ENCODE data around the gene MKRN2.

The MKRN2 gene

DNA sequence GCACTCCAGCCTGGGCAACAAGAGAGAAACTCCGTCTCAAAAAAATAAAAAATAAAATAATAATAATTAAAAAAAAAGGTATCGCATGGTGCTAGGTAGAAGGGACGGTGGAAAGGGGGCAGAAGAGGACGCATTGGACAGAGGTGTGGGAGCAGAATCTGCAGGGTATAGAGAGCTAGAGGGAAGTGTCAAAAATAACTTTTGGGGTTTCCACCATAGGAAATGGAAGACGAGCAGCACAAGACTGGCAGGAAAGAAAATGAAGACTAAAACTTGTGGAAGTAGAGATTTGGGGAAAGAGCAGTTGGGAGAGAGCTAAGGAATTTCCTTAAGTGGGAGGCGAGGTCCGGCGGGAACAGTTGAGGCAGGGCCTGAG, 585 bp upstream of the MKRN2 start:
- DNase-seq (ENCODE audit: low read depth): no peak

DNA sequence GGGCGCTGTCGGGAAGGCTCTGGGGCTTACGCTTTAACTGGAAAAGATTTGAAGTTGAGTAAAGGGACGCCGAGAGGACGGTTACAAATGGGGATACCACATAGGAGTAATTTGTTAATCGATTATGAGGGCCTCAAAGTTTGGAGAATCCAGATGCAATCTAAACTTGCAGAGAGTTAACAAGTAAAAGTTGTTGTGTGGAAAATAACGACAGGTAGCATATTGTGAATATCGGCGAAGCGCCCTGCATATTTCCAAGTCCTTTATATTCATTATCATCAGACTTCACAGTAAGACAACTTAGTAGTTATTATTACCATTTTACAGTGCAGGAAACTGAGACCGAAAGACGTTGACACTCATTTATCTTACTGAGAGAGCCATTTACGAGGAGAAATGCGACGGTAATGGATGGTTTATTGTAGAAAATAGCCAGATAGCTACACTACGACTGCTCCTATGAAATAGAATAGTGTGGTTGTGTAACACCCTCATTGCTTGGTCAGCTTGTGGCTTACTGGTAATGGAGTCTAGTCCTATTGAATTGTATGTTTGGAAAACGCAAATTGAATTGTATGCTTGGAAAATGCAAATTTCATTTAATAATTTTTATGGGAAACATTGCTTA, 700 bp downstream of the MKRN2 start:
- no peak for DNase-seq (ENCODE audit: low read depth)

DNA sequence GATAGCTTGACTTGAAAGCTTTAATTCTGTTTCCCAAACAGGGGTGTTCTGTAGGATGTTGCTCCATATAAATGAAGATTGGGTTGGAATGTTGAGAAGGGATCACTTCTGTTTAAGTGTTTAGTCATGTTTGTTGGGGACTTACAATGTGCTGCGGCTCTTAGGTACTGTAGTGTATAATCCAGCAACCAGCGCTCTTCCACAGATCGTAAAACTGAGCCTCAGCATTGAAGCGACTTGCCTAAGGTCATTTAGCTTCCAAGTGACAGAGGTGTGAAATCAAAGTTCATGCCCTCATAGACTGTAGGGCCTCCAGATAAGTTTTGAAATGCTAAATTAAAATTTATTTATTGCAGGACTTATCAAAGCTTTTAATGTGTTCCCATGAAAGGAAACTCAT, 1.8 kb downstream of the MKRN2 start:
- DNase-seq (ENCODE audit: low read depth): no peak

DNA sequence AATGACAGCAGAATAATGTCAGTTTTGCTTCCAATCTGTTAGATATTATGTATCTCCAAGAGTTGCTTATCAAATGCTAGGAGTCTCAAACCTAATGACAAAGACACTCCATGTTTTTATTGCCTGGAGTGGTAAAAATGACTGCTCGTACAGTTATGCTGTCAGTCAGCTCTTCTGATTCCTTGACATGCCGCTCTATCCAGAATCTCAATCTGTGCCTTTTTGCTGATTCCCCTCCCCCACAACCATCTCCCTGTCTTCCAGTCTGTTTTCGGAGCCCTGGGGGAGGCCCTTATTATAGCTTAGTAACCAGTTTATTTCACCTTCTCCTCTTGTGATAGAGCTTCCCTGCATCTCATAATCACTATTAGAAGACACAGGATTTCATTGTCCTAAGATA, 2.6 kb downstream of the MKRN2 start:
- no peak for DNase-seq (ENCODE audit: low read depth)

DNA sequence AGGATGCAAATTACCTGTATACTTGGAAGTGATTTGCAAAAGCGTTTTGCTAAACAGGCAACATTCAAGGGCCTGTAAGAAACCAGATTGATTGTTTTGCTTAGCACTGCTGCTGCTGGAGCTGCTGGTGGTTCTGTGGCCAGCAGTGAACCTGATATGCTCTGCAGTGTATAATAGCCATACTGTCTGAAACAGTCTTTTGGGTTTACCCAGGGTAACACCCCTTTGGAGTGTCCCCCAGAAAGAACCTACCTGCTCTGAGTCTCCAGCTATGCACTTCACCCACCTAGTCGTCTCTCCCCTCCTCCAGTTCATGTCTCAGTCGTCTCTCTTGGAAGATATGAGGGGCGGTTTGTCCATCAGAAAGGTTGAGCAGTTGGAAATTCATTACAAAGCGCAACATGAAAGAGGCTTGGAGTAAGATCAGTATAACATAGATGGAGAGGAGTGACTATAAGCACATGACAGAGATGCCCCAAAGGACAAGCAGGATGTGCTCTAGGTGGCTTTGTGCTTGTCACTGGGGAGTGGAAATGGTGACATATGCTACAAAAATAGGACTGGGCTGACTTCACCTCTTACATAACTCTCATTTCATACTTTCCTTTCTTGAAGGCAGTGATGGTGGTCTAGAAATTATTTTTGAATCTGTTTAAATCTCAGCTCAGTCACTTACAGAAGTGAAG, 3.8 kb downstream of the MKRN2 start:
- no peak for DNase-seq (ENCODE audit: low read depth)

DNA sequence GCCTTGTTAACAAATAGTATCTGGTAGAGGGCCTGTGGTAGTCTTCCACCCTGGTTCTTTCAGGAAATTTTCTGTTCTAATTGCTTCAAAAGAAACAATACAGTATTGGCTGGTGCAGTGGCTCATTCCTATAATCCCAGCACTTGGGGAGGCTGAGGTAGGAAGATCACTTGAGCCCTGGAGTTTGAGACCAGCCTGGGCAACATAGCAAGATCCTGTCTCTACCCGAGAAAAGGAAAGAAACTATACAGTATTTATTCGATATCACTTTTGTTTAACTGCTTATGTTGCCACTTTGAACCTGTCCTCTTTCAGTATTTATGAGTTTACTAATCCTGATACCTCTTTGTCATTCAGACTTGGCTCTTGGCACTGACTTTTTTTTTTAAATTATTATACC, 4.5 kb downstream of the MKRN2 start:
- DNase-seq (ENCODE audit: low read depth): no peak

DNA sequence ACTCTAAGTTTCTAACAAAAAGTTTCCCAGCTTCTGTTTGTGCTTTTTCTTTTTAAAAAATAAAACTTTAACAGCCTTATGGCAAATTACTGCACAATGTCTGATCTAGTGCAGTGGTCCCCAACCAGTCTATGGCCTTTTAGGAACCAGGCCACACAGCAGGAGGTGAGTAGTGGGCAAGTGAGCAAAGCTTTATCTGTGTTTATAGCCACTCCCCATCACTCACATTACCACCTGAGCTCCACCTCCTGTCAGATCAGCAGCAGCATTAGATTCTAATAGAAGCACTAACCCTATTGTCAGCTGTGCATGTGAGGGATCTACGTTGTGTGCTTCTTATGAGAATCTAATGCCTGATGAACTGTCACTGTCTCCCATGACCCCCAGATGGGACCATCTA, 5.6 kb downstream of the MKRN2 start:
- DNase-seq (ENCODE audit: low read depth): no peak

DNA sequence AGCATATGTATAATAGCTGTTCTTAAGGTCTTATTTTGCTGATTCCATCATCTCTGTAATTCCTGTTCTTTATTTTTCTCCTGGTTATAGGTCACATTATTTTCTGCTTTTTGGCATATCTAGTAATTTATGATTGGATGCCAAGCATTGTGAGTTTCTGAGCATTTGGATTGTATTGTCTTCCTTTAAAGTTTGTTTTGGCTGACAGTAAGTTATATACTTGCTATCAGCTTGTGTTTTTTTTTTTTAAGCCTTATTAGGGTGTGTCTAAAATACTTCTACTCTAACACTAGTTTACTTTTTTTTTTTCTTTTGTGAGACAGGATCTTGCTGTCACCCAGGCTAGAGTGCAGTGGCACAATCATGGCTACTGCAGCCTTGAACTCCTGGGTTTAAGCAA, 10.1 kb downstream of the MKRN2 start:
- DNase-seq (ENCODE audit: low read depth): no peak

DNA sequence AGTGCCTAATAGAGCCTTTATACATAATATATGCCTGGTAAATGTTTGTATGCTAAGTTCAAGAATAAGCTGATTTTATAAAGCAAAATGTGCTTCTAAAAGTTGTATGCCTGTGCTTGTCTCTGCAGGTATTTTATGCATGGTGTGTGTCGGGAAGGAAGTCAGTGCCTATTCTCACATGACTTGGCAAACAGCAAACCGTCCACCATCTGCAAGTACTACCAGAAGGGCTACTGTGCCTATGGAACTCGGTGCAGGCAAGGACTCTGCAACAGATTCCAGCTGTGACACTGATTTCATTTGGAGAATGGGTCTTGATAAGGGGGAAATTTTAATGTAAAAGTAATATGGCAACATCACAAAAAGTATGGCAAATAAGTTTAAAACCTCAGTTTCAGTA, 11.9 kb downstream of the MKRN2 start:
- DNase-seq (ENCODE audit: low read depth): no peak

DNA sequence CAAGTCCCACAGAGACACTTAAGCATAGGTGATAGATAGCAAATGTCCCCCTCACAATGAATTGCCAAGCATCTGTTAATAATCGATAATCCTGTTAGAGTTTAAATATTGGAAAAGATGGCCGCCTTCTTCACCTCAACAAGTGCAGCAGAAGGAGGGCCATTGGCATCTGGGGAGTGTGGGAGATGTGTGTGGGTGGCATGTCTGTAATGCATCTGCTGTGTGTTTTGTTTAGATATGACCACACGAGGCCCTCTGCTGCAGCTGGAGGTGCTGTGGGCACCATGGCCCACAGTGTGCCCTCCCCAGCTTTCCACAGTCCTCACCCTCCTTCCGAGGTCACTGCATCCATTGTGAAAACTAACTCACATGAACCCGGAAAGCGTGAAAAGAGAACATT, 12.9 kb downstream of the MKRN2 start:
- no peak for DNase-seq (ENCODE audit: low read depth)

DNA sequence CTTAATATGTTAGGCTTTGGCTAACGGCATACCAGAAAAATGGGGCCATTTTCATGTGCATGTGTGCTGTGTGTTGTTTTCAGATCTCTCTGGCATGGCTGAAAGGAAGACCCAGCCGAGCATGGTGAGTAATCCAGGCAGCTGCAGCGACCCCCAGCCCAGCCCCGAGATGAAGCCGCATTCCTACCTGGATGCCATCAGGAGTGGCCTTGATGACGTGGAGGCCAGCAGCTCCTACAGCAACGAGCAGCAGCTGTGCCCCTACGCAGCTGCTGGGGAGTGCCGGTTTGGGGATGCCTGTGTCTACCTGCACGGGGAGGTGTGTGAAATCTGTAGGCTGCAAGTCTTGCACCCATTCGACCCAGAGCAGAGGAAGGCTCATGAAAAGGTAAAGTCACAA, 15.1 kb downstream of the MKRN2 start:
- DNase-seq (ENCODE audit: low read depth): no peak

DNA sequence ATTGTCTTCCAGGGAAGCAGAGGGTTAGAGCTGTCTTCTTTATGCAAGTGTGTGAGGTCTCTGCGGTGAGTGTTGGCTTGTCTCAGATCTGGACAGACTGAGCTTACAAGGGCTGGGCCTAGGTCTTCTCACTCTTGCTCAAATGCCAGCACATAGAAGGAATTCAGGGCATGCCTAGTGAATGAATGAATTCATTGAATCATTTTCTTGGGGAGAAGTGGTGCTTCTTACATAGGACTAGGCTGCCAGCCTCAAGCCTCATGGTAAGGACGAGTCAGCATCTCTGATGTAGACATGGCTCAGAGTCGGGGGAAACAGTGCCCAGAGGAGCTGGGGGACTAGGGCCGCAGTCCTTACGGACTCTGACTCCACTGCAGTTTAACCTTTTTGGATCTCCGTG, 17.2 kb downstream of the MKRN2 start:
- DNase-seq (ENCODE audit: low read depth): no peak

DNA sequence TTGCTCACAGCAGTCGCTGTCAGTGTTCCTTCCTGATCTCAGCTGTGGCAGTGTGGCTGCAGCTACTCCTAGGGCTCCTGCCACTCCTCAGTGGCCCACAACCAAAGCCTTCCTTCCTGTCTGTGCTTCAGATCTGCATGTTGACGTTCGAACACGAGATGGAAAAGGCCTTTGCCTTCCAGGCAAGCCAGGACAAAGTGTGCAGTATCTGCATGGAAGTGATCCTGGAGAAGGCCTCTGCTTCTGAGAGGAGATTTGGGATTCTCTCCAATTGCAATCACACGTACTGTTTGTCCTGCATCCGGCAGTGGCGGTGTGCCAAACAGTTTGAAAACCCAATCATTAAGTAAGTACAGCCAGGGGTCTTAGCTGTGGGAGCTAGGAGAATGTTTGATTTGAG, 17.8 kb downstream of the MKRN2 start:
- no peak for DNase-seq (ENCODE audit: low read depth)

DNA sequence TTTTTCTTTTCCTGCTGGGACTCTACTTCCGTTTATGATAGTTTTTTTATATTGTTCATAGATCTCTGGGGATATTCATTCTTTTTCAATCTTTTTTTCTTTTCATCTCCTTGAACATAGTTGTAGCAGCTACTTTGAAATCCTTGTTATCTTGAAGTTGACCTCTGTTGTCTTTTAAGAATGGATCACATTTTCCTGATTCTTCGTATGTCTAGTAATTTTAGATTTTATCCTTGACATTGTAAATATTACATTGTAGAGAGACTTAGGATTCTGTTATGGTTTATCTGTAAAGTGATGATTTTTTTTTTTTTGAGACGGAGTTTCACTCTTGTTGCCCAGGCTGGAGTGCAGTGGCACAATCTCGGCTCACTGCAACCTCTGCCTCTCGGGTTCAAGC, 20.5 kb downstream of the MKRN2 start:
- DNase-seq (ENCODE audit: low read depth): no peak

DNA sequence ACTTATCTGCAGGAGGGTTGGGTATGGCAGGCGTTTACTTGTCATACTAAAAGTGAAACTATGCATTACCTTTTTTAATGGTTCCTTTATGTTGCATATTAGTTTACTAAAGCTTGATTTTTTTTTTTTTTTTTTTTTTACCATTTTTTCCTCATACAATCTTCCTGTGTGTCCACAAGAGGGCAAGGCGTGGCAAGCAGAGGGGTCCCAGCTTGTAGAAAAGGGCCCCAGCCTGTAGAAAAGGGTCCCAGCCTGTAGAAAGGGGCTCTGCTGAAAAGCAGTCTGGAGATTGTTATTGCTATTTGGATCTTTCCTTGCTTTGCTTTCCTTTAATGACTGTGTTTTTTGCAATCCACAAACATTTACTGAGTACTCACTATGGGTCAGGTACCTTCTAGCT, 21.9 kb downstream of the MKRN2 start:
- no peak for DNase-seq (ENCODE audit: low read depth)

DNA sequence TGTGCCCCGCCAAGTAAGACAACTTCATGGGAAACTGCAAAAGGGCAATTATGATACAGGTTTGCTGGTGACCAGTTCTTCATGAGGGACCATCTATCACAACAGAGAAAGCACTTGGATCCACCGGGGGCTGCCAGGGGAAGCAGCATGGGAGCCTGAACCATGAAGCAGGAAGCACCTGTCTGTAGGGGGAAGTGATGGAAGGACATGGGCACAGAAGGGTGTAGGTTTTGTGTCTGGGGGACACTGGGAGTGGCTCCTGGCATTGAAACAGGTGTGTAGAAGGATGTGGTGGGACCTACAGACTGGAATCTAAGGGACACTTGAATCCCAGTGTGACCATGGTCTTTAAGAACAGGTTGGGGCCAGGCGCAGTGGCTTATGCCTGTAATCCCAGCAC, 22.6 kb downstream of the MKRN2 start:
- DNase-seq (ENCODE audit: low read depth): no peak

DNA sequence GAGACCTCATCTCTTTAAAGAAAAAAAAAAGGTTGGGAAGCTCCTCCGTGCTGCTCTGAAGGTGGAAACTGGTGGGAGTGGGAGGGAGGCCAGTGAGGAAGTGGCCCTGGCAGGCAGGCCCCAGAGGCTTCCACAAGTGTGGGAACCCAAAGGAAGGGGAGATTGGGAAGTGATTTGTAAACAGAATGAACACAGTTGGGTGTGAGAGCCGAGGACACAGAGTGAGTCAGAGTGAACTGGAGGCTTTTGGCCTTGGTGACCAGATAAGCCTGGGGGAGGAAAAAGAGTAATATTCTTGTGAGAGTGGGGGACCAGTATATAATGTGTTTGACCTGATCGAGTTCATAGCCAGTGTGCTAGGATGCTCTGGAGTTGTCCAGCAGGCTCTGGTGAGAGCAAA, 23.0 kb downstream of the MKRN2 start:
- no peak for DNase-seq (ENCODE audit: low read depth)

DNA sequence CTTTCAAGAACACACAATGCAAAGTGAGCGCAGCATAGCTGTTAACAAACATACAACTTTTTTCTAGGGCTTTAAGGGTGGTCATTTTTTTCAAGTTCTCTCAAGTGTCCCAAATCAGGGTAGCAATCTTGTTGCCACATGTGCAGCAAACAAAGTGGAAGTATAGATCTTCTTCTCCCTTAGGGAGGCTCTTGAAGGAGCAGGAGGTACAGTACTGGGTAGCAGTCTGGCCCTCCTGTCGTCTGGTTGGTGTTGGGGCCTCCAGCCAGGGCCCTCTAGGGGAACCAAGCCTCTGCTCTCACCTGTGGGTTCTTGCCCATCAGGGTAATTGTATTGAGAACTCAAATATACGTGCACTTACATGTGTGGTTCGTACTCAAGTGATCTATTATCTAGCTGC, 25.8 kb downstream of the MKRN2 start:
- no peak for DNase-seq (ENCODE audit: low read depth)

DNA sequence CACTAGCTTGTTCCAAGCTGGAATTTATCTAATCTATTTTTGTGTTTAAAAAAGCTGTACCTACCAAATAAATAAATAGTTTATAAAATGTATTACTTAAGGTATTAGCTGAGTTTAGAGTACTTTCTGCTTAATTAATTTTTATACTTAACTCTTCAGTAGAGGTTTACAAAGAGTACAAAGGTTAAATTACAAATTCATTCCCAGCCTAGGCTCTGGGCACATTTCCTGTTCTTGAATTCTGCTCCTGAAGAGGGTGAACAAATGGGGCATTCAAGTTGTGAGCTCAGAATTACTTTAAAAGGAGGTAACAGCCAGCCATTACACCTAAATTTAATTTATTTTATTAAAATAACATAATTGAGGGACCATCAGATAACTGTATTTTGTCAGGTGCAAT, 26.4 kb downstream of the MKRN2 start:
- no peak for DNase-seq (ENCODE audit: low read depth)

DNA sequence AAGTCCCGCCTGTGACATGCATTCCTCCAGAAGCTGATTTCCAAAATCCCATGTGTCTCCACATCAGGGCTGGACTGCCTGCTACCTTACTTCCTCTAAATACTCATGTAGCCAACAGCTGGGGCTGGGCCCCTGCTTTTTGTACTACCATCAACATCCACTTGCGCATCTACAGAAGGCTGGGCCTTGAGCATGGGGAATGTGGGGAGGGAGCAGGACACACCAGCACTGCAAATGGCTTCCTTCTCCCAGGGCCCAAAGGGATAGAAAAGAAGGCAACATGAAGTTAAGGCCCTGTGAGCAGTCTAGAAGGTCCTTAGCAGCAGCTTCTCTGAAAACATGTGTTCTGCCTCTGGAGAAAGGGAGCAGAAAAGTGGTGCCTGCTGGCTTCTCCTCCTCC, 27.2 kb downstream of the MKRN2 start:
- no peak for DNase-seq (ENCODE audit: low read depth)

DNA sequence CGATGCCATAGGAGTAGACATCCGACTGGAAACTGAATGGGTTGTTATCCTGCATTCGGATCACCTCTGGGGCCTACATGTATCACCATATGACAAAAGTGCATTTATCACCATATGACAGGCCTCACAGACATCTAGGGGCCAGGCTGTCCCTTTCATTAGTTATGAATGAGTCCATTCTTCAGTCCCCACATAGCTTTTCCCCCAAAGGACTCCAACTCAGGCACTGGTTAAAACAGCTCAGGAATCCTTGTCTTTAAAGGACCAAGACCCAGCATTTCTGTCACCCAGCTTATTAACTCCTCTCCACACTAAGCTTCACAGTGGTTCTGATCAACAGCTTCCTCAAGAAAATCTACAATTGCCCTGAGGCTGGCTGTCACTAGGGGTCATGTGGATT, 28.3 kb downstream of the MKRN2 start:
- no peak for DNase-seq (ENCODE audit: low read depth)

DNA sequence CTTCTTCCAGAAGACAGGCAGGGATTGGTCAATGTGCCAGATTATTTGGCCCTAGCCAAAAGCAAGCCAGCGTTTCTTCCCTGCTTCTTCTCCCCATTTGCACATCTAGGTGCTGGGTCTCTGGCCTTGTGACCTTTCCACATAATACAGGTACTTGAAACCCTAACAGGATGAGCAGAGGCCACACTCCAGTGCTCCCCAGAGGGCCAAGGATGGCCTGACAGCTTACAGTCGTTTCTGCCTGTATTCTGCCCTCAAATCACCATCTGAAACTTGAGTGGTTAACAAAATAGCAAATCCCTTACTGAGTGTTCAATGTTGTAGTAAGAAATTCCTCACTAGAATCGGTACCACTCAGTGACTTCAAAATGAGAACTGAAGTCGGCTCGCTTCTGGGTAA, 29.1 kb downstream of the MKRN2 start:
- DNase-seq (ENCODE audit: low read depth): no peak

DNA sequence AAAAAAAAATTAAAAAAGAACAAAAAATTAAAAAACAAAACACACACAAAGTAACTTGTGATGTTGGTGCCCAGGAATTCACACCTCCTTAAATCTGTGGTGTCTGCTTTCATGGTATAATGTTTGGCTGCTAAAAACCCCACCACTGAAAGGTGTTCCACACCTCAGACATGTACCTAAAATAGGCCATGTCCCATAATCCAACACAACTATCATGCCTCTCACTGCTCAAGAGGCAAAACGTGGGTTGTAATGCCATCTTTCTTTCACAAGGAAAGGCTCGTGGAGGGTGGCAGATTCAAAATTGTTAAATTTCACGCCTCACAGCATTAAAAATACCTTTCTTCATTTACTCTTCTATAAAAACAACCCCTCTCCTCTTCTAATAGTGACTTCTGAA, 29.5 kb downstream of the MKRN2 start:
- DNase-seq (ENCODE audit: low read depth): no peak

All from T-helper 22 cell (primary cell).